K562 treated with DMSO at 1 percent for 48 hours (cell line): ENCODE results near the gene DBH. TPM values are rescaled to one million over a fixed set of nuclear protein-coding genes. Genes with fewer than 3 reads are reported as not detected.

Experiments
- total RNA-seq: library from RNA; unstranded; fragments of 300-600 nt; gene quantifications from 2 replicates; pipeline ENCODE4 v1.2.3, GENCODE V29; 2022; ENCODE audit warnings: low replicate concordance; ENCODE audit errors: extremely low read depth

Gene DBH
- not detected in 2 replicates for total RNA-seq

DNA sequence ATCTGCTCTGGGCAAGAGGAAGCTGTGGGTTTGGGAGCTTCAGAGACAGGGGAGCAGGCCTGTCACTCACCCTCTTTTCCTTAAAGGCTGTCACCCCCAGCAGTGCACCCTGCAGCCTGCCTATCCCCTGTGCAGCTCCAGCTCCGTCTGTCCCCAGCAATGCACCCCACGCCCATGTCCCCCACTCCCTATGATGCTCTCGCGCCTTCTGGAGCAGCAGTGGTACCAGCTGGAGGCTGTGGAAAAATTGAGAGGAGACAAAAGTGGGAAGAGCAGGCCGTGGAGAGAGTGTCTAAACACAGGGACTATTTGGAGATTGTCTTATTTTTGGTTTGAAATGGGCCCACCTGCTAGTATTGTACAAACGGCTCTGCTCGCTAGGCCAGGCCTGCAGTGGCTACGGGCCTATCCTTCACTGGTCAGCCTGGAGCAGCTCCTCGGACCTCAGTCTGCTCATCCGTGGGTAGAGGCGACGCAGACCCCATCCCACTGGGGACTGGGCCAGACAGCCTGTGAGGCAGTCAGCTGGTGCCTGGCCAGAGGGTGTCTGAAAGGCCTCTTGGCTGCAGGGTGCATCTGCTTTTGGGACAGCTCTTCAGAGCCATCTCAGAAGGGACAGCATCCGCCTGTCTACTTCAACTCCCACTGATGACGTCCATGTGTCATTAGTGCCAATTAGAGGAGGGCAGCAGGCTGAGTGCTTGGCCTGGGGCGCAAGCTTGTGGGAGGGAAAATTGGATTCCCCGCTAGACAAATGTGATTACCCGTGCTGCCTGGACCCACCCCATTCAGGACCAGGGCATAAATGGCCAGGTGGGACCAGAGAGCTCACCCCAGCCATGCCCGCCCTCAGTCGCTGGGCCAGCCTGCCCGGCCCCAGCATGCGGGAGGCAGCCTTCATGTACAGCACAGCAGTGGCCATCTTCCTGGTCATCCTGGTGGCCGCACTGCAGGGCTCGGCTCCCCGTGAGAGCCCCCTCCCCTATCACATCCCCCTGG is at the start of gene DBH:
DBH (plus strand) TSS at position 831 of the 999 bp plus-strand sequence; CDS start at position 840, 9 bp downstream.

DNA sequence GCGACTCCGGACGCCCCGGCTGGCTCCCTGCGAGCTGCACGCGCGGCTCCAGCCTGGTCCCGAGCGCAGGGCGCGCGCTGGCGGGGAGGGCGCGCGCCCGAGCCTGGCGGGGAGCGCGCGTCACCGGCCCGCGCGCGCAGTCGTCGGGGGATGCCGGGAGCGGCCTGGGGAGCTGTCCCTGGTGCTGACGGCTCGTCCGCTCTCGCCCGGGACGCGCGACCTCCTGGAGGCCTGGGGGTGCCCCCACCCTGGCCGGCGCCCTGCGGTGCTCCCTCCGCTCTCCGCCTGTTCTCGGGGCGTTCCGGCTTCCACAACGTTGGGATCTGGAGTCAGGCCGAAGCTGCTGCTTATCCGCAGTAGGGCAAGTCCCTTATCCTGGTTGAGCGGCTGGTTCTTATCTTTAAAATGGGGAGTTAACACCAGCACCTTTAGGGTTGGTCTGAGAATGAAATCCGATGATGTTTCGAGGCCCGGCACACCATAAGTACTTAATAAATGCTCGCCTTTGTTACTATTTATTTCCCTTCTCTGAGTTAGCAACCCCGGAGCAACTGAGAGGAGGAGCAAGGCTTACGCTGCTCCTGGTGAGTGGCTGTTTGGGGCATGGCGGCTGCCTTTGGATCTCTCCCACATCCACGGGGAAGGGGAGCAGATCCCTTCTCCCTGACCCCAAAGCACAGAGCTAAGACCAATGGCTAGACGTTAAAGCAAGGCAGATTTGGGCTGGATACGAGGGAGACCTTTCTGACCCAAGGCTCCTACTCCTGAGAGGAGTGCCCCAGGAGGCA is 26.7 kb upstream of the DBH start, which contains the start of gene FAM163B:
FAM163B (minus strand) TSS at position 79 of the 788 bp plus-strand sequence. CDS start 29,166 bp downstream, outside the sequence.

Other genes with a start within 250 kb of the DBH start
- gene REXO4, start 218.4 kb upstream of the DBH start, total RNA-seq: not detected in 2 replicates
- gene ADAMTS13, start 214.0 kb upstream of the DBH start, total RNA-seq: not detected in 2 replicates
- gene CACFD1, start 176.4 kb upstream of the DBH start, total RNA-seq: not detected in 2 replicates
- not detected in 2 replicates for gene SLC2A6, start 157.3 kb upstream of the DBH start, total RNA-seq
- not detected in 2 replicates for gene MYMK, start 111.4 kb upstream of the DBH start, total RNA-seq
- not detected in 2 replicates for gene ADAMTSL2, start 101.7 kb upstream of the DBH start, total RNA-seq
- gene FAM163B, start 27.0 kb upstream of the DBH start, total RNA-seq: not detected in 2 replicates
- not detected in 2 replicates for gene SARDH, start 102.0 kb downstream of the DBH start, total RNA-seq